ENCODE results near the gene FLAD1.

FLAD1 gene

DNA sequence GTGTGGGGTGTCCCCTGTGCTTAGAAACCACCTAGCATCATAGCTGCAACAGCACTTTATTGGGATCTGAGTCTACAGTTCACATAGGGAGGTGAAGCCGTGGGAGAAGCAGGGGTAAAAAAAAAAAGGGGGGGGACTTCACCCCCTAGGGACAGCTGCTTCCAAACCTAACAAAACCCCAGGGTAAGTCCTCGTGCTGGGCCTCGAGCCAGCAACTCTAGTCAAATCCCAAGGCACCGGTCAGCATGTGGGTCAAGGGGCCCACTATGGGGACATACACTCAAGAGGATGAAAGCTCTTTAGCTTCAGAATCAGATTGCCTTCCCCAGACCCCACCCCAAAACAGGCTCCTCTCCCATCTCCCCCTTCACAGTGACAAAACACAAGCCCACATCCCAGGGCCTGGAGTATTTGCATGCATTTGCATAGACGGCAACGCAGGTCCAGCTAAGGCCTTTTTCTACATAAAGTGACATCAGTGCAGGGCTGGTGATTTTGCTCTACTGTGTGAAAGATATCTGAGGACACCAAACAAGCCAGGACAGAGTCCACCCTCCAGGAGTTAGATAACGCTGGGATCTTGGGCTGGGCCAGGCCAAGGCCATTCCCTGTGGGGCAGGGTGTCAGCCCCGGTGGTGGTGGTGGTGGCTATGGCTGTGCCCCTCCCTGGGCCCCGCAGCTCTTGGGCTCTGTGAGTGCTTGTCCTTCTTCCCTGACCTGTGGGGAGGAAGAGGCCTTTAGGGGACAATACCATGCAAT, 38.6 kb upstream of the FLAD1 start:
- FAIRE-seq: no peak
- TF ChIP-seq POLR2A (IDR thresholded peaks at IDR 0.05; ENCODE audit: low read depth, low read length): no peak
- DNase-seq (ENCODE audit: insufficient read length, low spot score): no peak

DNA sequence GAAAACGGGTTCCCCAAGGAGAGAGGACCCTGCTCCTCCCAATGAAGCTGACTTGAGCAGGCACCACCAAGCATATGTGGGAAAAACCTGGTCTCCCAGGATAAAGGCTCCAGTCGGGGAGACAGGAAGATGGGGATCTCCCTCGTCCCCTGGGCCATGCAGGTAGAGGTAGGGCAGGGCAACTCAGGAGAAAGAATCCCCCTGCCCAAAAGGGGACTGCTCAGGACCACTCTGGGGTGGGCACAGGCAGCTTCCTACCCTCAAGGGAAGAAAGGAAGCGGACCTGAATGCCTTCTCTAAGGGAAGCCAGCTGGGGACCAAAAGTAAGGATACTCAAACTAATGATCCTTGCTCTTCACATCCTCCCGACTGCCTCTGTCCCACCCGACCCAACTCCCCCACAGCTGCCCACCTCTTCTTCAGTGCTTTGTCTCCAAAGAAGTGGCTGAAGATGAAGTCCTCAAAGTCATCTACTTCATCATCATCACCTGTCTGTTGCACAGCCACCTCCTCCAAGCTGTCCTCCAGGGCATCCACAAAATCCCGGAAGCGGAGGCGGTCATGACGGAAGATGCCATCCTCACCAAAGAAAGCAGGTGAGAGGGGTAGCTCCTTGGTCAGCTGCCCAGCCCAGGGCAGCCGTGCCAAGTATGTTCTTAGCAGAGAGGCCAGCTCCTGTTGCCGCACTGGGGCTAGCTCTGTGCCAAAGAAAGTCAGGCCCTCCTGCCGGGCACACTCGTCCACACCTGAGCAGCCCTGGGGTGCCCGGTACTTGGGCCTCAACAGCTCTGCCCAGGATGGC, 37.8 kb upstream of the FLAD1 start:
- no peak for DNase-seq (ENCODE audit: insufficient read length, low spot score)
- TF ChIP-seq POLR2A (IDR thresholded peaks at IDR 0.05; ENCODE audit: low read depth, low read length): no peak
- no peak for FAIRE-seq

DNA sequence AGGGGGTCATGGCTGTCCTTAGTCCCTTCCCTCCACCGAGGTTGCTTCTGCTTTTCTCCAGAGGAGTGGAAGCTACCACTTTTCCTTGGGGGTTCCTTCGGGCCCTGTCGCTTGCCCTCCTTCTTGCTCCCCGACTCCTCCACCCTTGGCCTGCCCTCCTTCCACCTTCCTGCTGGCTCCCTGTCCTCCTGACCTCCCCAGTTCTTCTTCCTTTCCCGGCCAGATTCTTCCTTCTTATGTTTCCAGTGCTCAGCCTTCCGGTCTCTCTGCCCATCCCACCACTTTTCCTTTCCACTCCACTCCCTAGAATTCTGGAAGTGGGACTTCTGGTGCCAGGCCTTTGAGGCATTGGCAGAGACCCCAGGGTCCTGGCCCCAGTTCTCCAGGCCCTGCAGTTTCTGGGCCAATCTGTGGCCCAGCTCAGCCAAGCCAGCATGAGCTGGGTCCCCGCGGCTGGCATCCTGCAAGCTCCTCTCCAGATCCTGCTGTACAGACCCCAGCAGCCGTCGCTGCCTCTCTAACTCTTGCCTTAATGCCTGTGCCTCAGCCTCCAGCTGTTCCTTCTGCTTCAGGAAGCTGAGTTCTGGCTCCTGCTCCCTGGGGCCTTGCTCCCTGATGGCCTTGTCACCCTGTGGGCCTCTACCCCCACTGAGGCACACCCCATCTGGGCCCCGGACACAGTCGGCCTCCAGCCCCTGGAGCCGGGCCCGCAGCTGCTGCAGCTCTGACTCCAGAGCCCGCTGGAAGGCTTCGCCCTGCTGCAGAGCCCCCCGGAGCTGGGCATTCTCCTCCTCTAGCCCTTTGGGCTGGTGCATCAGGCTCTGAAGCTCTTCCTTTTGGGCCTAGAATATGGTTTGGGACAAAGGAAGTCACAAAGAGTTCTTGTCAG, 36.9 kb upstream of the FLAD1 start:
- DNase-seq (ENCODE audit: insufficient read length, low spot score) (no peak), FAIRE-seq (no peak)
- TF ChIP-seq POLR2A (IDR thresholded peaks at IDR 0.05; ENCODE audit: low read depth, low read length): no peak

DNA sequence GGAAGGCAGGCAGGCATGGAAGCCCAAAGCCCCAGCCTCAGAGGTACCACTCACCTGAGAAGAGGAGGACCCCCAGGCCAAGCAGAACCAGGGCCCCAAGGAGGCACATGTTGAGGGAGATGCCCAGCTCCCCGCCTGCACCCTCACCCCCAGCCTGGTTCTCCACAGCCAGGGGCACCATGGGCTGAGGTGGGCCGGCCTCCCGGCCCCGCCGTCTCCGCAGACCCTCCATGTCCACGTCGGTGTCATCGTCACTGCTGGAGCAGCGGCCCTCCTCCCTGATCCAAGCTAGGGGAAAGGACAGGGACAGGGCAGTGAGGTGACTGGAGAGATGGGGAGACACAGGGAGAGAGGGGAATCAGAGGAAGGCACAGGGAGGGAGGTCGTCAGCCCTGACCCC, 35.1 kb upstream of the FLAD1 start:
- FAIRE-seq: no peak
- TF ChIP-seq POLR2A (IDR thresholded peaks at IDR 0.05; ENCODE audit: low read depth, low read length): no peak
- DNase-seq (ENCODE audit: insufficient read length, low spot score): no peak

DNA sequence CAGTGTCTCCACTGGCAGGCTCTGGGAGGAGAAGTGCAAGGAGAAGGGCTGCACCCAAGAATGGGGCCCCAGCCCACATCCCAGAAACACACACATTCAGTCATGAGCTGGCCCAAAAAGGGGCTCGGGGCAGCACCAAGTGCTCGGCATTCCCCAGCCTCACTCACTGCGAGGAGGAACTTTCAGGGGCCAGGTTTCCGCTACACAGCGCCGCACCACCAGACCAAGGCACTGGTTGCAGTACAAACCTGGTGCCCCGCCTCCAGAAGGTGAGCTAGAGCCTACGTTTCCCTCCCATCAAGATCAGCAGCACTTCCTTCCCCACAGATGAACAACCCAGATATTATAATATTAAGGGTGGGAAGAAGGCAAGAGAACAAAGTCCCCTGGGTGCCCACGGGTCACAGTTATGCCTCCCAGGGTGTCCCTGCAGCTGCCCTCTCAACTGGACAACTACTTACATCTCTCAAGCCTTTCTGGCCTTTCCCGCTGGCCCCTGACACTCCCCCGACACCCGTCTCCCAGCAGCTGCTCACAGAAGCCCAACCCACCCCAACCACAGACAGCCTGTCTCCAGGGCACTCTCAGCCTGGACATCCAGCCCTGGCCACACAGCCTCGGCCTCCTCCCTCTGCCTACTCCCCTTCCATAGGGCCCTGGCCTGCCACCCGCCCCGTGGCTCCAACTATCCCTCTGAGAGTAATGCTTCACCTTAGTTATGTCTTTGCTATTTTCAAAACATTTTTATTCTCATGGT, 31.1 kb upstream of the FLAD1 start:
- TF ChIP-seq POLR2A (IDR thresholded peaks at IDR 0.05; ENCODE audit: low read depth, low read length): no peak
- FAIRE-seq (no peak), DNase-seq (ENCODE audit: insufficient read length, low spot score) (no peak)

DNA sequence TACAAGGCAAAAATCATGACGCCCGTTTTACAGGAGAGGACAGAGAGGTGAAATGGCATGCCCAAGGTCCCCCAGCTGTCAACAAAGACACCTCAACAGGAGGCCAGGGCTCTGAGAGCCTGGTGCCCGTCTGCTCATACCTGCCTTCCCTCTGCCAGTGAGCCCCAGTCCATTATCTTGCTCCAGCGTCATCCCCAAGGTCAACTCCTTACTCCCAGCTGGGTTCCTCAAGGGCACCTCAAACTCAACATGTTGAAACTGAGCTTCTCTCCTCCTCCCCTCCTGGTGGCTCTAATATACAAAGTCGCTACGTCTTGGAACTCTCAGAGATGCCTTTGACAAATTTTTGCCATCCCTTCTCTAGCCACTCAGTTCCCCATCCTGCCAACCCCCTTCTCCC, 30.5 kb upstream of the FLAD1 start:
- TF ChIP-seq POLR2A (IDR thresholded peaks at IDR 0.05; ENCODE audit: low read depth, low read length): no peak
- FAIRE-seq (no peak), DNase-seq (ENCODE audit: insufficient read length, low spot score) (no peak)

DNA sequence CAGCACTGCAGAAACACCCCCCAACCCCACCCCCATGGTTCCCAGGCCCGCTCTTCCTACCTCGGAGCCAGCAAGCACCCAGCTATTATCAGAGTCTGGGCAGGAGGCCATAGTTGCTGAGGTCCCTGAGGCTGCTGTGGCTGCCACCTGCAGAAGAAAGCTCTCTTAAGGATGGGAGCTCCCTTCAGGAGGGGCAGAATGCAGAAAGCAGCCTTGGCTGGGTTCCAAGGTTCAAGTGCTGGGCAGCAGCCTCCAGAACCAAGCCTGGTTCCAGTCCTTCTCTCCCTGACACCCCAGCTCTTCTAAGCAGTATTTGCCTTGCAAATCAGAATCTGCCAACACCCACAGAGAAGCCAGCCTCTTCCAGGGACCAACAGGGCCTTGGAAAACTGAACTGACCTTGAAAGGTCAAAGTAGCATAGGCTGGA, 29.5 kb upstream of the FLAD1 start:
- no peak for FAIRE-seq
- no peak for TF ChIP-seq POLR2A (IDR thresholded peaks at IDR 0.05; ENCODE audit: low read depth, low read length)
- no peak for DNase-seq (ENCODE audit: insufficient read length, low spot score)

DNA sequence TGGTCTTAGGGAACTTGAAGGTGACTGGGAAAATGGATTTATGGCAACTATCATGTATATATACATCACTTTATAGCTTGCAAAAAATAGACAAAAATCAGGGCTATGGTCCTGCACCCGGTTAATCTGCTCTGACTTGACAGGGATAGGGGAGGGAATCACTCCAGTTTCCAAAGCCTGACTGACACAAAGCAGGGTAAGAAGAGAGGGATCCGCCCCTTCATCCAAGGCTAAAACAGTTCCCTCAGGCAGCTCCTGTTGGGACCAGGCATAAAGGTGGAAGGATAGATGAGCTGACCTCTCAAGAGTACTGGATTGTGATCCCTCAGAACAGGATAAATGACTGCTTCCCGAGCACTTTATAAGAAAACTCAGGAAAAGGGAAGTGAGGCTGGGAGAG, 28.6 kb upstream of the FLAD1 start:
- FAIRE-seq (no peak), DNase-seq (ENCODE audit: insufficient read length, low spot score) (no peak)
- TF ChIP-seq POLR2A (IDR thresholded peaks at IDR 0.05; ENCODE audit: low read depth, low read length): no peak

DNA sequence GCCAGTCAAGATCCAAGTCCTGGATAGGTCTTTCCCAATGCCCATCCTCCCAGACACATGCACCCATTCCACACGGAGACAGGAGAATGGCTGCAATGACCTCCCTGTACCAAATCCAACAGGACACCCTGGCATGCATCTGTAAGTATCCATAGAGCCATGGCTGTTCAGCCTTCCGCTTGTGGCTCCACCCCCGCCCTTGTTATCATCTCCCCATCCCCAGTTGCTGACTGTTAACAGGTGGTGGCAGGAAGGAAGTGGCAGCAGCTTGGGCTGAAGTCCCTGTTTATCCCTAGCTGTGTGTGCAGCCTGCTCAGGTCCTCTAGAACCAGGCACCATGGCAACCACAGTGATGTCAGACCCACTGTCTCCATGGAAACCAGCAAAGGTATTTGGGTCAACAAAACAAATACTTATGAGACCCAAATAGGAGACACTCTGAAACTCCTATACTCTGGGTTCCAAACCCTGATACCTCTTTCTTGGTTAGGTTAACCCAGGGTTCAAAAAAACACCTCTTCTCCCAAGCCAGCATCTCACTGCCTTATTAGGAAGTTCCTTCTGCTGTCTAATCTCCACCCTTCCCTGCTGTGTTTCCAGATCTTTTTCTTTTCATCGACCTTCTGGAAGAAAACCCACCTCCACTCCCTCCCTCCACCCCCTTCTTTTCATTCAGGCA, 28.0 kb upstream of the FLAD1 start:
- DNase-seq (ENCODE audit: insufficient read length, low spot score) (no peak), FAIRE-seq (no peak)
- TF ChIP-seq POLR2A (IDR thresholded peaks at IDR 0.05; ENCODE audit: low read depth, low read length): no peak

DNA sequence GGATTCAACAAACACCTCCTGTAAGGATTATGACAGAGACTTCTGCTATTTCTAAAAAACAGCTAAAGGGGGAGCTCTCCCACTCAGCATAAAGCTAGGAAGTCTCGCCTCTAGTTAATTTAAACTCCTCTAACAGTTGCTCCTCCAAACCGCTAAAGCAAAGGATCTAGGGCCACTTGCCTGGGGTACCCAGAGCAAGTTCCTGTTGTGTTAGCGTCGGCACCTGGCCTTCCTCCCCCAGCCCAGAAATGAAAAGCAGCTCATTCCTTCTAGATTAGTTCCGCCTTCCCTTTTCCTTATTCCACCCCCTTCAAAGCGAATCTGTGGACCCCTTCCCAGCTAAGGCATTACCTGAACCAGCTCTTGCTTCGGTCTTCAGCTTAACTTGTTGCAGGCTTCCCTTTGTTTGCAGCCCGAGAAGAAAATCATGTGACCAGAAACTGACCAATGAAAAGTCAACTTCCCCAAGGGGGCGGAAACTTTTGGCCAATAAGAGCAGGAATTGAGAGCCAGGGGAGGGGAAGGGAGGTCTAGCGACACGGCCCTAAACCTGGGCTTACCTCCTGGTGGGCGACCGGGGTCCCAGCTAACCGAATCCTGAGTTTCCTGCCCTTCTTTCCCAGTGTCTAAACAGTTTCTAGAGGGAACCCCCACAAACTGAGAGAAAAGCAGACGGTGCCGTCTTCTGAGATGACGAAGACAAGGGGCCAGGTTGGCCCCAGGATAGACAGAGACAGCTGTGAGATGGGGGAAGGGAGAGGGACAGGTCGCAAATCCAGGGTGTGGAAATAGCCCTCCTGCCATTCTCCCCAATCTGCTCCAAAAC, 27.2 kb upstream of the FLAD1 start, which contains the start of gene PBXIP1:
TSS of gene PBXIP1 (minus strand) at position 382 of the 826 bp plus-strand sequence. CDS start 2,378 bp downstream, outside the sequence.
- no peak for FAIRE-seq
- peak; percentile 94 for DNase-seq (ENCODE audit: insufficient read length, low spot score)
- peak; percentile 28; the same call in 1 of the 2 replicates for TF ChIP-seq POLR2A (IDR thresholded peaks at IDR 0.05; ENCODE audit: low read depth, low read length)

DNA sequence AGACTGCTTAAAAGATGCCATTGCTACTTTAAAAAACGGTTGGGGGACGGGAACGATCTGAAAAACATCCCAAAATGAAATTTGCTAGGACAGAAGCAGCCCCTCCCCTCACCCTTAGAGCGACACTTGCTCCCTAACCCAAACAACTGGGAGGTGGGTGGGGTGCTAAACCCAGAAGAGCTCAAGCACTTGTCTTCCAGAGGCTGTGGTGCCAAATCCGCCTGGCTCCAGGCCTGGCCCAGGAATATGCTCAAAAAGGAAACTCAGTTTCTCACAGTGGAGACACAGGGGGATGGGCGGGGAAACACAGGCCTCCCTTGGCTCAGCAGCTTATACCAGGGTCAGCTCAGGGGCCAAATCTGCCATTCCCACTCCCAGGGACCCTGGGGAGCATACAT, 26.6 kb upstream of the FLAD1 start:
- no peak for TF ChIP-seq POLR2A (IDR thresholded peaks at IDR 0.05; ENCODE audit: low read depth, low read length)
- FAIRE-seq (no peak), DNase-seq (ENCODE audit: insufficient read length, low spot score) (no peak)

DNA sequence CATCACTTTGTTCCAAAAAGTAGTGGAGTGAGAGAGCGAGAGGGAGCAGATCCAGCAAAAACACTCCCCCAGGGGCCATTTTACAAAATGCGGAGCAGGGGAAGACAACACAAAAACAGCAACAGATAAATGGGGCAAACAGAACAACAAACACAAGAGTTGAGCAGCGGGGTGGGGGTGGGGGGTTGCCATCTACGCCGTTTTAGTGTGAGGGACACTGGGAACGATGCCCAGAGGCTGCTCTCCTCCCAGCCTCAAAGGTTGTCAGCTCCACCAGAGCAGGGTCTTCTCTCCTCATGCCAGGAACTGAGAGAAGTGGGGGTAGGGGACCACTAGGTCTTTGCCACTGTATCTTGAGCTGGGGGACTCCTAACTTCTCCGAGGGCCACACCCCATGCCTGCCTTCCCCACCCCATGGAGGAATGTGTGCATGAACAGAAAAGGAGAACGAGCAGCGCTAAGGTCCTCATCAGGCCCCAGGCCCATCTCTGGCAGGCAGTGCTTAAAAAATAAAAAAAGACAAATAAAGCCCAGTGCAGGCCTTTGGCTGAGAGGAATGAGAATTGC, 26.0 kb upstream of the FLAD1 start:
- DNase-seq (ENCODE audit: insufficient read length, low spot score) (no peak), FAIRE-seq (no peak)
- no peak for TF ChIP-seq POLR2A (IDR thresholded peaks at IDR 0.05; ENCODE audit: low read depth, low read length)

Measured in H54 (cell line).